ENCODE measurements around the gene TNFAIP1.
A peak's percentile ranks its signal among the peaks of the same experiment; 100 is the strongest.

Gene TNFAIP1

DNA sequence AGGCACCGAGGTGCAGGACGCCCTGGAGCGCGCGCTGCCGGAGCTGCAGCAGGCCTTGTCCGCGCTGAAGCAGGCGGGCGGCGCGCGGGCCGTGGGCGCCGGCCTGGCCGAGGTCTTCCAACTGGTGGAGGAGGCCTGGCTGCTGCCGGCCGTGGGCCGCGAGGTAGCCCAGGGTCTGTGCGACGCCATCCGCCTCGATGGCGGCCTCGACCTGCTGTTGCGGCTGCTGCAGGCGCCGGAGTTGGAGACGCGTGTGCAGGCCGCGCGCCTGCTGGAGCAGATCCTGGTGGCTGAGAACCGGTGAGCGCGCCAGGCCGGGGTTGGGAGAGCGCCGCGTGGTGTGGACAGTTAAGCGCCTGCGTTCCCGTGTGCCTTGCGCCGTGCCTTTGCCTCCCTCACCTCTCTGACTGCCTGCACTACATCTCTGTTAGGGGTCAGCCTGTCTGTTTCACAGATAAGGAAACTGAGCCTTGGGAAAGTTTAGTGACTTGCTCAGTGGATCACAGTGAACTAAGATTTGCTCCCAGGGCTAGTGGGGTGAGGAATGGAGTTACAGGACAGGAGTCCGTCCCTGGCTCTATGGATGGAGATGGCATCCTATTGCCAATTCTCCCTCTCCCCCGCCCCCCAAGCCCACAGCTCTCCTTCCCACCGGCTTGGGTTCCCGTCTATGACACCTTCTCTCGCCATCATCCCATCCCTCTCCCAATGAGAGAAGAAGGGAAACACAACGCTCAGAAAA is 36.8 kb downstream of the TNFAIP1 start:
- no peak for DNase-seq

- no peak for DNase-seq
These were observed 37.3 kb downstream of the TNFAIP1 start for GRCh38 chr17:28372945-28373274.

DNA sequence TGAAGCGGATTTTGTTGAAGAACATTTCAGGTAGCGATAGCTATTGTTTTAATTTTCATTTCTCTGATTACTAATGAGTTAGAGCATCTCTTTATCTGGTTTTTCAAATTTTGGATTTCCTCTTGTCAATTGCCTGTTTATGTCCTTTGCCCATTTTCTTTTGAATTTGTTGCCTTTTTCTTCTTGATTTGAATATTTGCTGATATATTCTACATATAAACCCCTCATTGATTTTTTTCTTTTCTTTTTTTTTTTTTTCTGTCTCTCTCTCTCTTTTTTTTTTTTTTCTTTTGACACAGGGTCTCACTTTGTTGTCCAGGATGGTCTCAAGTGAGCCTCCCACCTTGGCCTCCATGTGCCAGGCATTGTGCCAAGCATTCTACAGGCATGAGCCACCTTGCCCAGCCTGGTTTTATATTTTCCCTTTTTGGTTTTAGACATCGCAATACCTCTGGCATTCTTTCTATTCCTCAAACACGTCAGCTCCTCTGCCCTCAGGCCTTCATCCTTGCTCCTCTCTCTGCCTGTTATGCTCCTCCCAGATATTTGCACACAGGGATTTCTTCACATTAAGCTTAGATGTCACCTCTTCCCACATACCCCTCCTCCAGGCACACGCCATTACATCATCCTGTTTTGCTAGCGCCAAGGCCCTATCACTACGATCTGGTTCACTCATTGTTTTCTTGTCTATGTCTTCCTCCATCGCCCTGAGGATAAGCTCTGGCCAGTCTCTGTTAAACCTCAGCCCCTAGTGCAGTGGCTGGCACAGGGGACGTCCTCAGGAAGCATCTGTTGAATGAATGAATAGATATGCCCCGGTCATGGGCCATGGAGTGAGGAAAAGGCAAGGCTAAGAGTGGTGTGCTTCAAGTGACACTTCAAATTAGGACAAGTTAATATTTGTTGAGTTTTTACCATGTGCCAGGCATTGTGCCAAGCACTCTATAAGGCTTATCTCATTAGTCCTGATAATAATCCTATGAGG is 44.5 kb downstream of the TNFAIP1 start:
- no peak for DNase-seq

DNA sequence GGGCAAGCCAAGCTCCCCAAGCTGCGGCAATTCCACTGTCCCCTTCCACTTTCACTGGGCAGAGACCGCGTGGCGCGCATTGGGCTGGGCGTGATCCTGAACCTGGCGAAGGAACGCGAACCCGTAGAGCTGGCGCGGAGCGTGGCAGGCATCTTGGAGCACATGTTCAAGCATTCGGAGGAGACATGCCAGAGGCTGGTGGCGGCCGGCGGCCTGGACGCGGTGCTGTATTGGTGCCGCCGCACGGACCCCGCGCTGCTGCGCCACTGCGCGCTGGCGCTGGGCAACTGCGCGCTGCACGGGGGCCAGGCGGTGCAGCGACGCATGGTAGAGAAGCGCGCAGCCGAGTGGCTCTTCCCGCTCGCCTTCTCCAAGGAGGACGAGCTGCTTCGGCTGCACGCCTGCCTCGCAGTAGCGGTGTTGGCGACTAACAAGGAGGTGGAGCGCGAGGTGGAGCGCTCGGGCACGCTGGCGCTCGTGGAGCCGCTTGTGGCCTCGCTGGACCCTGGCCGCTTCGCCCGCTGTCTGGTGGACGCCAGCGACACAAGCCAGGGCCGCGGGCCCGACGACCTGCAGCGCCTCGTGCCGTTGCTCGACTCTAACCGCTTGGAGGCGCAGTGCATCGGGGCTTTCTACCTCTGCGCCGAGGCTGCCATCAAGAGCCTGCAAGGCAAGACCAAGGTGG is 45.7 kb downstream of the TNFAIP1 start:
- no peak for DNase-seq

DNA sequence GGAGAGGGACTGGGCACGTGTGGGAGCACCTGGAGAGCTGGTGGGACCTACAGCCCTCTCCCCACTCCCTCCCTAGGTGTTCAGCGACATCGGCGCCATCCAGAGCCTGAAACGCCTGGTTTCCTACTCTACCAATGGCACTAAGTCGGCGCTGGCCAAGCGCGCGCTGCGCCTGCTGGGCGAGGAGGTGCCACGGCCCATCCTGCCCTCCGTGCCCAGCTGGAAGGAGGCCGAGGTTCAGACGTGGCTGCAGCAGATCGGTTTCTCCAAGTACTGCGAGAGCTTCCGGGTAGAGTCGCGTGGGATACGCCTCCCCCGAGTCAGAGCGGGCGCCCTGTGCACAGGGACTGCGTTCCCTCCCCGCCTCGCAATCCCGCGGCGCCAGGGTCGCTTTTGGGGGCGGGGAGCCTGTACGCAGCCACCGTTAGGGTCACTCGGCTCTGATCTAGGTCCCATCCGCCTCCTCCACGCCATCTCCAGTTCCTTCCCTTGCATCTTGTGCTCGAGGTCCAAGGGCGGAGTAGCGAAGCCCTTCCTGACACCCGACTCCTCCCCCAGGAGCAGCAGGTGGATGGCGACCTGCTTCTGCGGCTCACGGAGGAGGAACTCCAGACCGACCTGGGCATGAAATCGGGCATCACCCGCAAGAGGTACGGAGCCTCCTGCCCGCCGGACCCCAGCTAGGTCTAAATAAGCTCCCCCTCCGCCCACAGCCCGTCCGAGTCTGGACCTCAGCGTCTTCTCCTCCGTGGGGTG is 48.9 kb downstream of the TNFAIP1 start:
- DNase-seq = peak; percentile 29

DNA sequence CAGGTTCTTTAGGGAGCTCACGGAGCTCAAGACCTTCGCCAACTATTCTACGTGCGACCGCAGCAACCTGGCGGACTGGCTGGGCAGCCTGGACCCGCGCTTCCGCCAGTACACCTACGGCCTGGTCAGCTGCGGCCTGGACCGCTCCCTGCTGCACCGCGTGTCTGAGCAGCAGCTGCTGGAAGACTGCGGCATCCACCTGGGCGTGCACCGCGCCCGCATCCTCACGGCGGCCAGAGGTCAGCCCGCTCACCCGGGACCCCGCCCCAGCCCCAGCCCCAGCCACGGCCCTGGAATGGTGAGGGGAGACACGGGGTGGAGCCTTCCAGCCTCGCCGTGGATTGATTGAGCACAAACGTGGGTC is 49.5 kb downstream of the TNFAIP1 start:
- DNase-seq = no peak

DNA sequence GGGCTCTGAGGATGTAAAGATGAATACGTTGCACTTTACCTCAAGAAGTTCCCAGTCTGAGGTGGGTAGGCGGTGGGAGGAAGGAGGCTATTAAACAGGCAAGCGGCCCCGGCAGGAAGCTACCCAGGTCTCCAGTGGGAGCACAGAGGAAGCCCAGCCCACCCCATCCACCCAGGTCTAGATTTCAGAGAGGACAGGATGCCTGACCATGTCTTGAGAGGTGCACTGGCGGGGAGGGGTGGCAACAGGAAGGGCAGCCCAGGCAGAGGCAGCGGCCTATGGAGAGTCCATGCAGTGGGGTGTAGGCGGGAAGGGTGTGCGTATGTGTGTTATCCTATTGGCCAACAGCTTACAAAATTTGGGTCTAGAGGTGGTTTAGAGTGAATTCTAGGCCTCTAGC is 49.8 kb downstream of the TNFAIP1 start:
- DNase-seq = no peak

DNA sequence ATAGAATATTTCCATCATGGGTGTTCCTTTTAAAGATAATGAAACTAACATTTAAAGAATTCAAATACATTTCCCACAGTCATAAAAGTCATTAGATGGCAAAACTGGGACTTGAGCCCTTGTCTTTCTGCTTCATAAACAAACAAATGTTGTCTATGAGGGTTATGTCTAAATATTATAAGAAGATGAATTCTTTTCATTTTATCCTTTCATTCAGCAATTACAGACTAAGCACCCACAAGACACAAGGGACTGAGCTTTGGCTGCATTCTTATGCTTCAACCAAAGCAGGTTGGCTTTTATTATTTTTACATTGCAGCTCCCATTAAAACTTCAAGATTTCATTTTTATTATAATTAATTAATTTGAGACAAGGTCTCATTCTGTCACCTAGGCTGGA is 50.8 kb downstream of the TNFAIP1 start:
- DNase-seq = no peak

DNA sequence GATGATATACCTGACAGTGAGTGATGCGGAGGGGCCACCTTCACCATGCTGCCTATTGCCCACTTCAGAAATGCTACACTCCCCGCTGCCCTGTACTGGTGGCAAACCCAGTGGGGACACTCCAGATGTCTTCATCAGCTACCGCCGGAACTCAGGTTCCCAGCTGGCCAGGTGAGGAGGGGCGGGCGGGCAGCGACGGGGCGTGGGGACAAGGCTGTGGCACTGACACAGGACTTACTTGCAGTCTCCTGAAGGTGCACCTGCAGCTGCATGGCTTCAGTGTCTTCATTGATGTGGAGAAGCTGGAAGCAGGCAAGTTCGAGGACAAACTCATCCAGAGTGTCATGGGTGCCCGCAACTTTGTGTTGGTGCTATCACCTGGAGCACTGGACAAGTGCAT is 52.5 kb downstream of the TNFAIP1 start:
- DNase-seq = no peak

DNA sequence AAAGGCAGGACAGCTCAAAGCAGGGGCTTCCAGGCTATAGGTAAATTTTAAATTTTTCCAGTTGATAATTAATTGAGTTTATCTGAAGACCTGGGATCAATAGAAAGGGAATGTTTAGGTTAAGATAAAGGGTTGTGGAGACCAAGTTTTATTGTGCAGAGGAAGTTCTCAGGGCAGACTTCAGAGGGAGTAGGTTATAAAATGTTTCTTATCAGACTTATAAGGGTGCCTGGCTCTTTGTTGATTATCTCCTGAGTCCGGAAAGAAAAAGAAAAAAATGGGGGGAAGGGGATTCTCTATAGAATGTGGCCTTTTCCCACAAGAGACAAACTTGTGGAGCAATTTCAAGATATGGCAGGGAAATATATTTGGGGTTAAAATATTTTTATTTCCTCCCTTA is 54.6 kb downstream of the TNFAIP1 start:
- no peak for DNase-seq

DNA sequence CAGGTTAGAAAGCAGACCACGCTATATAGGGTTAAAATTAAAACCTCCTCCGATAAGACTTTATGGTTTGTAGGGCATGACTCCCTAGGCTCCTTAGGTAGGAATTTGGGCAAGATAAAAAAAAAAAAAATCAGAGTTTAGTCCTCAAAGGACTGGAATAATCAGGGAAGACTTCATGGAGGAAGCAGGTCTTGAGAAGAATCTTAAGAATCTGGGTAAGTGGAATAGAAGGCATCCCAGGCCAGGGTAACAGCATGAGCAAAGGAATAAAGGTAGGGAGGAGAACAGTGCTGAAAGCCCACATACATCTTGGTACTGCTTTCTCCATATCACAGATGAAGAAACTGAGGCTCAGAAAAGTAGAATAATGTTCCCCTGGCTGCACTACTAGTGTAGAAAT is 55.0 kb downstream of the TNFAIP1 start:
- DNase-seq = no peak

GRCh38 chr17:28390984-28391383 is 55.4 kb downstream of the TNFAIP1 start:
- no peak for DNase-seq

DNA sequence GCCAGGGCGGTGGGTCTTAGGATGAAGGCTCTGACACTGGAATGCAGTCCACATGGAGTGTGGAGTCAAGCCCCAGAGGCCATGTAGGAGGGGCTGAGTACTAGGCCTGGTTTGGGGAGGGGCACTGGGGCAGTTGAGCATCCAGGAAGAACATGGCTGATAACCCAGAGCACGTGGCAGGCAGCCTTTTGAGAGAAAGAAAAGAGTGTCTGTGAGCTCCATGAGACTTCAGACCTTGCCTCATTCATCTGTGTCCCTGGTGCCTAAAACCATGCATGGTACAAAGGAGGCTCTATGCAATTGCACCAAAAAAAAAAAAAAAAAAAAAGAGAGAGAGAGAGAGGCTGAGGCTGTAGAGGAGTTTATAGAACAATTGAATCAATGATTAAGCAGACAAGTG is 55.8 kb downstream of the TNFAIP1 start:
- no peak for DNase-seq

DNA sequence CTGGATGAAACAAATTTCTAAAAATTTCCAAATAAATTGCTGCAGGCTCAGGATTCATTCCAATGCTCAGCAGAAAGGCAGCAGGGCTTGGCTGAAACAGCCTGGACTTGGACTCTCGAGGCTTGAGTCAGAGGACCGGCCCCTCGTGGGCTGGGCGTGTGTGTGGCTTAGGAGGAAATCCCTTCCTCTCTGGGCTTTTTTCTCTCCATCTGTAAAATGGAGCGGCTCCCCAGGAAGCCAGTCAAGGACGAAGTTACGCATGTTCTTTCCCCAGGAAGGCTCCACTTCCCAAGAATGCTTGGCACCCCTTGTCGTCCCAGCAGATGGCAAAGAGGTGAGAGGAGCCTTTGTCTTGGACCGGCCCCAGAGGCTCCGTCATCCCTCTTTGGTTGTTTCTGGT is 56.9 kb downstream of the TNFAIP1 start:
- no peak for DNase-seq

GRCh38 chr17:28394337-28395116 is 59.0 kb downstream of the TNFAIP1 start:
- DNase-seq = no peak

- DNase-seq = no peak
These were observed 59.9 kb downstream of the TNFAIP1 start for GRCh38 chr17:28395426-28395825.

DNA sequence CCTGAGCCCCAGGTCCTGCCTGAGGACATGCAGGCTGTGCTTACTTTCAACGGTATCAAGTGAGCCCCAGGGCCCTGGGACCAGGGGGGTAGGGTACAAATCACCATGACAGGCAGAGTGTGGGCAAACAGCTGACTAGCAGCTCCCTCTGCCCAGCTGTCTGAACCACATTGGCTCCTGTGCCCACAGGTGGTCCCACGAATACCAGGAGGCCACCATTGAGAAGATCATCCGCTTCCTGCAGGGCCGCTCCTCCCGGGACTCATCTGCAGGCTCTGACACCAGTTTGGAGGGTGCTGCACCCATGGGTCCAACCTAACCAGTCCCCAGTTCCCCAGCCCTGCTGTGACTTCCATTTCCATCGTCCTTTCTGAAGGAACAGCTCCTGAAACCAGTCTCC is 60.4 kb downstream of the TNFAIP1 start:
- no peak for DNase-seq

Data from NCI-H2029 treated with DMSO at 0.1 percent for 48 hours (cell line).